OCI-M2 (cell line): Measurements from ENCODE around the gene LRSAM1.

Experiments used
- DNase-seq: peaks from one replicate; lab custom pipeline; 2025; ENCODE audit not compliant: unreplicated experiment; lab: John Stamatoyannopoulos, UW

Gene LRSAM1

GRCh38 chr9:127450830-127451607 lies at the start of gene LRSAM1, which contains the start of gene RPL12:
Gene LRSAM1 (plus strand): TSS chr9:127451510. CDS start chr9:127454528, 3,018 bp downstream.
Gene RPL12 (minus strand): TSS chr9:127451406. CDS start chr9:127451317, 89 bp downstream.
- DNase-seq: peak; percentile 77

- no peak for DNase-seq
Observed at GRCh38 chr9:127402401-127403090, 48.8 kb upstream of the LRSAM1 start.

GRCh38 chr9:127403507-127404192 lies 47.7 kb upstream of the LRSAM1 start:
- DNase-seq: no peak

- DNase-seq: no peak
Observed at GRCh38 chr9:127404631-127405030, 46.7 kb upstream of the LRSAM1 start.

GRCh38 chr9:127405344-127406125 lies 45.8 kb upstream of the LRSAM1 start:
- DNase-seq: no peak

GRCh38 chr9:127406799-127407491 lies 44.4 kb upstream of the LRSAM1 start:
- no peak for DNase-seq

- no peak for DNase-seq
Observed at GRCh38 chr9:127407492-127407843, 43.8 kb upstream of the LRSAM1 start.

- no peak for DNase-seq
Observed at GRCh38 chr9:127411122-127411521, 40.2 kb upstream of the LRSAM1 start.

GRCh38 chr9:127415141-127415540 lies 36.2 kb upstream of the LRSAM1 start:
- no peak for DNase-seq

GRCh38 chr9:127415657-127416056 lies 35.7 kb upstream of the LRSAM1 start:
- DNase-seq: no peak

- no peak for DNase-seq
Observed at GRCh38 chr9:127417131-127418036, 33.9 kb upstream of the LRSAM1 start.

GRCh38 chr9:127418037-127418471 lies 33.3 kb upstream of the LRSAM1 start:
- DNase-seq: no peak

GRCh38 chr9:127419348-127419747 lies 32.0 kb upstream of the LRSAM1 start:
- no peak for DNase-seq

GRCh38 chr9:127421057-127421456 lies 30.3 kb upstream of the LRSAM1 start:
- no peak for DNase-seq

GRCh38 chr9:127422133-127422782 lies 29.1 kb upstream of the LRSAM1 start:
- no peak for DNase-seq

GRCh38 chr9:127422787-127423186 lies 28.5 kb upstream of the LRSAM1 start:
- no peak for DNase-seq

- no peak for DNase-seq
Observed at GRCh38 chr9:127423476-127423933, 27.8 kb upstream of the LRSAM1 start.

GRCh38 chr9:127423934-127424675 lies 27.2 kb upstream of the LRSAM1 start, which contains the start of gene ZNF79:
Gene ZNF79 (plus strand): TSS chr9:127424382. CDS start chr9:127424788, 406 bp downstream.
- peak; percentile 52 for DNase-seq
